ENCODE data around the gene CLCN1.
"Not testable (repeated sequence)": the region's sequence is repeated elsewhere in the genome, so short reads cannot be mapped to it uniquely, and the experiment has no call there.

The CLCN1 gene

DNA sequence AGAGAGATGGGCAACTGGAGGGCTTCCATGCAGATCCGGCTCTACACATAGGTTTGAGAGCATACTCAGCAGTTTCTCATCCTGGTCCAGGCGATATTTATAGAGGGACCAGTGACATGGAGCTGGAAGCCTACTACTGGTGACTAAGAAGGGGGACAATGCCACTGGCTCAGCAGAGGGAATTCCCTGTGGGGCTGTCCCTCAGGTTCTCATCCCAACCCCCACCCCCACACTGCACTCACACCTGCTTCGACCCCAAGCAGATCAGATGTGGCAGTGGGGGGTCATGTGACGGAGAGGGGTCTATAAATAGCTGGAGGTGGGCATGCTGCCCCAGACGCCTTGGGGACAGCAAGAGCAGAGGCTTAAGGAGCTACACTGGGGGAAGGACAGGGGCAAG is at the start of gene CLCN1:
Gene CLCN1 (plus strand): TSS at position 336 of the 400 bp plus-strand sequence. CDS start 102 bp downstream, outside the sequence.
- no peak for DNase-seq (ENCODE audit: low spot score)

DNA sequence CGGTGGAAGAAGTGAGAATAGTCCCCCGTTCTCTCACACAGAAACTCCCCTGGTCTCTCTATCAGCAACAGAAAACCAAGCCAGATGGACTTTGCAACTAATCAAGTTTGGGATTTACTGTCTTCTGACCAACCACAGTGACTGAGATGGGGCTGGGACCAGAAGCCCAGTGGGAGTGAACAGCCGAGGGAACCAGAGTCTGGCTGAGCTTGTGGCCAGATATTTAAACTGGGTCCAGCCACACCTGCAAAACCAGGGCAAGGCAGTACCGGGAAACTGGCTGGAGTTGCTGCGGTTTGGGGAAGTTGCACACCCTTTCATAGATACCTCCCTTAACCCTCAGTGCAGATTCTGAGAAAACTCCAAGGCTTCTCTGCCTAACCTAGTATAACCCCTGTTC is 46.7 kb upstream of the CLCN1 start:
- DNase-seq (ENCODE audit: low spot score) = no peak

DNA sequence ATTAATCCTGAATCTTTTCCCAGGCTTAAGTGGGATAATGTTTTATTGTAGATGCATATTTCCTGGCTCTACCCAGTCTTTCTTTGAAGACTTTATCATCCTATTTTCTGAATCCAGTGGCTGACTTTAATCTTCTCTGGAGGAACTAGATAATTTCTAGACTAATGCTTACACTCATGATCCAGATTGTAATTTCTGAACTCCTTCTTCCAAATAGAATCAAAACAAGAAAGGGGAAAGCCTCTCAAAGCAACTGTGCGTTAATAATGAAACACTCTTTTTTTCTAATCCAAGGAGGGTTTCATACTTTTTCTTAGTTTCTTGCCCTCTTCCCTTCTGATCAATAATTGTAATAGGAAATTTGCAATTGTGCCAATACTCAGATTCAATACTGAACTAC is 44.7 kb upstream of the CLCN1 start:
- no peak for DNase-seq (ENCODE audit: low spot score)

DNA sequence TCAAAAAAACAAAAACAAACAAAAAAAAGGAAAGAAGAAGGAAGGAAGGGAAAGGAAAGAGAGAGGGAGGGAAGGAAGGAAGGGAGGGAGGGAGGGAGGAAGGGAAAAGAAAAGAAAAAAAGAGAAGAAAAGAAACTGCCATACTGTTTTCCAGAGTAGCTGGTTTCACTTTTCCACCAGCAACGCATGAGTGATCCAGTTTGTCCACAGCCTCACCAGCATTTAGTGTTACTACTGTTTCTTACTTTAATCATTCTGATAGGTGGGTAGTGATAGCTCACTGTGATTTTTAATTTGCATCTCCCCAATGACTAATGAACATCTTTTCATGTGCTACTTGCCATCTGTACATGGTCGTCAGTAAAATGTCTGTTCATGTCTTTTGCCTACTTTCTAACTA is 43.0 kb upstream of the CLCN1 start:
- no peak for DNase-seq (ENCODE audit: low spot score)

DNA sequence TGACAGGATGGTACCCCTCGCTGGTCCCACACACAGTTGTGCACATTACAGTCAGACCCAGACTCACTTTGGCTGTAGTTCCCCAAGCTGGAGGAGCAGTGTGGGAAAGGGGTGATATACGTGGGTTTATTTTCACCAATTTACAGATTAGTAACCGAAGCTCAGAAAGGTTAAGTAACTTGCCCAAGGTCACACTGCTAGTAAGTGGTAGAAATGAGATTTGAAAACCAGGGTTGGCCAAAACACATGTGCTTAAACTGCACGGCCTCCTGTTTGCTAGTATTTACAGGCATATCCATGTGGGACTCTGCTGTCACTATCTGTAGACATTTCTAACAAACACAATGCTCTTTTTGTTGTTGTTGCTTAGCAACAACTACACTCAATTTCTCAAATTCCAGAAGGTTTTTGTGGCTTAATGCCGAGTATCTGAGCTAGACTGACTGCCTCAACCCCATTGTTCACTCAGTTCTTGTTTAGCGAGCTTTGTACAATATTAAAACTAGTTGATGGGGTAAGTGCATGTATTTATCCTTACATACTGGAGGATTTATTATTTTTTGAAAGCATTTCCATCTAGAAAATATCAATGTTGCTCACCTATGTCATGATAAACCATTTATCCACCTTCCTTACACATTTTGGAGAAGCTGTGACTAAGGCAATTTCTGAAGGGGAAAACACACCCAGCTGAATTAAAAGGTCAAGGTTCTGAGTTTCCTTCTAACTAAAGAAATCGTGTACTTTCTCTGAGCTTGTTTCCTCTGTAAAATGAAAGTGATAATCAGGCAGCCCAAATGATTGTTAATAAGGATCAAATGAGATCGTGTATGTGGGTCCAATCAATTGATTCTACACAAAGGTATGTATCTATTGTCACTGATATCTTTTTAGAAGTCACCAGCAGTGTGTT is 36.5 kb upstream of the CLCN1 start:
- peak; percentile 54 for DNase-seq (ENCODE audit: low spot score)

DNA sequence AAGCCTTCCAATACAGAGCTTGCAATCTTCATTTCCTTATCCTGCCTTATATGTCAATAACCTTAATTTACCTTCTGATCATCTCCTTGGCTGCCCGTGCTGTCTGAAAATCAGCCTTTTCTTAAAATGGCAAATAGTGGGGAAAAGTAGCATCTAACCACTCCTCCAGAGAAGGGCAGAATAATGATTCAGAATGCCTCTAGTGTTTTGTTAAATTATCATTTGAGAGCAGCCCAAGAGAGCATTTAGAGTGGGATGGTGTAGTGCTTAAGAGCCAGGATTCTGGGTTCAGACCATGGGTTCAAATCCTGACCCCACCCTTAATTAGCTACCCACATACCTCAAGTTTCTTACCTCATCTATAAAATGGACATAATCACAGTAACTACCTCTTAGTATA is 35.8 kb upstream of the CLCN1 start:
- DNase-seq (ENCODE audit: low spot score) = no peak

DNA sequence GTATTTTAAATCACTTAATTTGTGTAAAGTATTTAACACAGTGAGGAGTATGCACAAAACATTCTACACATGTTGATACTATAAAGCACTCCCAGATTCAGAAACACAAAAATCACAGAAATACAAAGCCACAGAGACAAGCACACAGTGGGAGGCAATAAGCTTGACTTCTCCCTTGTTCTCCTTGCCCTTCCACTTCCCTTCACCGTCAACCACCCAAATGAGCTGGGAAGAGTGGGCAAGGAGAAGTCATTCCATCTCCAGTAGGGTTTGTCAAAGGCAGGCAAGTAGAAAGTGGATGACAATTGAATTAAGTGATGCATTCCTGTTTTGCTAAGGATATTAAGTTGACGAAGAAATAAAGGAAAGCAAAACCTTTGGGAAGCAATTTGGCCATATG is 35.3 kb upstream of the CLCN1 start:
- no peak for DNase-seq (ENCODE audit: low spot score)

DNA sequence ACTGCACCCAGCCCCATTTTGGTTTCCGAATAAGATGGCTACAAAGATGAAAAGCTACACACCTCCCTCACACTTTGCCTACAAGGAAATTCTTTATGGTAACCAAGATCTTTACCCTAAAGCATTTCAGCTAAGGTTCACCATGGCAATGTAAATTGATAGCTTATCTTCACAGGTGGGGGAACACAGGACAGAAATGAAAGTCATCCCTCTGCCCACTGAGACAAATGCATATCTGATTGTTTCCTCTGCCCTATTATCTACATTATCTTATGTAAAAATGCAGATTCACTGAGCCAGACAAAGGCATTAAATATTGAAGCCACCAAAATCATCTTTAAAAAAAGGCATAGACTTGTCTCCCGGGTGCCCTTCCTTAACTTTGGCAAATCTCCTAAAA is 34.4 kb upstream of the CLCN1 start:
- no peak for DNase-seq (ENCODE audit: low spot score)

DNA sequence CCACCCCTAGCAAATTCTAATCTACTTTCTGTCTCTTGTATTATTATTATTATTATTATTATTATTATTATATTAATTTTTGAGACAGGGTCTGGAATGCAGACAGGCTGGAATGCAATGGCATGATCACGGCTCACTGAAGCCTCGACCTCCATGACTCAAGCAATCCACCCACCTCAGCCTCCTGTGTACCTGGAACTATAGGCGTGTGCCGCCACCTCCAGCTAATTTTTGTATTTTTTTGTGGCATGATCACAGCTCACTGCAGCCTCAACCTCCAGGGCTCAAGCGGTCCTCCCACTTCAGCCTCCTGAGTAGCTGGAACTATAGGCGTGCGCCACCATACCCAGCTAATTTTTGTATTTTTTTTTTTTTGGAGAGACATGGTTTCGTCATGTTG is 33.8 kb upstream of the CLCN1 start:
- no peak for DNase-seq (ENCODE audit: low spot score)

DNA sequence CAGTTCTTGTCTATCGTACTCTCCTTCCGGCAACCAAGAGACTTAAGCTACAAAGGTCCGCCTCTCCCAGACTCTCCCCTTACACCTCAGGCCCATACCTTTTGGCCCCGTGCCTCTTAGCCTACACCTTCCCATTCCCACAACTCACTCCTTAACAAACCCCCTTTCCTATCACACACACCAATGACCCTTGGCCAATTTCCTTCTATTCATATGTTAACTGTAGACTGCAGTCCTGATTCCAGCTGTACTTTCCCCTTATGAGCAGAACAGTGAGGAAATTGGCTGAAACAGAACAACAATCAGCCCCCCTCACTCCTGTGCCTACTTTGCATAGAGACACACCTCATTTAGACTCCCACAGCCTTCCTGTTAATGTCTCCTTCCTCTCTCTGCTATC is 32.5 kb upstream of the CLCN1 start:
- DNase-seq (ENCODE audit: low spot score) = no peak

DNA sequence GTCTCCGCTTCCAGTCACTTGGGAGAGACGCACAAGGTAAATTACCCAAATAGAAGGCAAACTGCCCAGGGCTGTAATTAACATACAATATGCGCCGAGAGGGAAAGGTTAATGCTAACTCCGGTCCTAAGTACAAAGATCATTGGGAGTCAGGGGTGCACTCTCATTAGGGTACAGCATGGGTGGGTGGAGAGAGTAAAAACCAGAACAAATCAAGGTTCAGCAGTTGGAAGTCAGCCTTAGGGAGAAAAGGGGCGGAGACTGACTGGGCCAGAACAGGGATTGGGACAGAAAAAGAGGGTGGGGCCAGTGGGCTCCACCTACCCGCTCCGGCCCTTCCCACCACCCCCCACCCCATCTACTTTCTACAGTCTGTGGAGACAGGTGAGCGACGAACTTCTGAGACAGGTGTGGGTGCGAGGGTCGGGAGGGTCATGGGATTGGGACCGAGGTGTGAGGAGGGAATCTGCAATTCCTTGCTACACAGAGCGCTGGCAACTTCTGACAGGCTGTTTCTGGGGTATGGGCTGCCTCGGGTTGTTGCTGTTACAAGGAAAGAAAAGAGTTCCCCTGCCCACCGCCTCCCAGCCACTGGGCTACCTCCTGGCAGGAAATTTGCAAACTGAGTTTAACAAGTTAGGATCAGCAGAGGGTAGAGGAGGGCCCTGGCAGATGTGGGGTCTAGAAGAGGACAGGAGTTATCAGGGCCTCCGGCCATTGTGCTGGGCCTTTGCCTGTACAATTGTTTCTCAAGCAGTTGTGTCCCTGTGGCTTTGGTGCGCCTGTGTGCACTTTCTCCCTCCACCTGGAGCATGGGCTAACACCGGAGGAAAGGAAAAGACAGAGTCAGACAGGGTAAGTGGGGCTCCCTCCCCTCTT is 31.1 kb upstream of the CLCN1 start, which contains the start of gene TMEM139:
Gene TMEM139 (plus strand): TSS at position 368 of the 879 bp plus-strand sequence. CDS start 1,000 bp downstream, outside the sequence.
- DNase-seq (ENCODE audit: low spot score) = no peak

DNA sequence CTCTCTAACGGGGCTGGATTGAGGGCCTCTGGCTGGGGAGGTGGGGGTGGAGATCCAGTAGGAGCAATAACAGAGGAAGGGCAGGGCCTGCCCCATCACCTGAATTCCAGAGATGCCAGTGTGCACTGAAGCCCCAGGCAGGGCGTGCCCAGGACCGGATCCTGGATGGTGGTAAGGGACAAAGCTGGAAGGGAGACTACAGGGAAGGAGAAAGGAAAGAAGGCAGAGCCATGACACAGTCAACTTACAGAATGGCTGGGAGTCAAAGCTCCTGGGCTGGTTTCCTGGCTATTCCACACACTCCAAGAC is 30.5 kb upstream of the CLCN1 start:
- no peak for DNase-seq (ENCODE audit: low spot score)

DNA sequence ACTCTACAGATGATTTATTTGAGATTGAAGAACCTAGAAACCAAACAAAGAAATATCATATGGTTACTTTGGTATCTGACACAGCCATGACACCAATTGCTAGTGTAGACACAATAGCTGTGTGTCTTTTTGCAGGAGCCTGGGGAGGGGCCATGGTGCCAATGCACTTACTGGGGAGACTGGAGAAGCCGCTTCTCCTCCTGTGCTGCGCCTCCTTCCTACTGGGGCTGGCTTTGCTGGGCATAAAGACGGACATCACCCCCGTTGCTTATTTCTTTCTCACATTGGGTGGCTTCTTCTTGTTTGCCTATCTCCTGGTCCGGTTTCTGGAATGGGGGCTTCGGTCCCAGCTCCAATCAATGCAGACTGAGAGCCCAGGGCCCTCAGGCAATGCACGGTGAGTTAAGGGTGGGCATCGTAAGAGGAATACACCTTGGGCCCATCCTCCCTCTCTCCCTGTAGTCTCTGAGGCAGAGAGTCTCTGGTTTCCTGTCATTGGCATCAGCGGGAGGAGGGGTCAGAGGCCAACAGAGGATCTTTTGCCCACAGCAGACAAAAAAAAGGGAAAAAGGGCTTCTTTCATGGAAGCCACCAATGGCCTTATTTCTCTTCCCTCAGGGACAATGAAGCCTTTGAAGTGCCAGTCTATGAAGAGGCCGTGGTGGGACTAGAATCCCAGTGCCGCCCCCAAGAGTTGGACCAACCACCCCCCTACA is 29.9 kb upstream of the CLCN1 start:
- no peak for DNase-seq (ENCODE audit: low spot score)

DNA sequence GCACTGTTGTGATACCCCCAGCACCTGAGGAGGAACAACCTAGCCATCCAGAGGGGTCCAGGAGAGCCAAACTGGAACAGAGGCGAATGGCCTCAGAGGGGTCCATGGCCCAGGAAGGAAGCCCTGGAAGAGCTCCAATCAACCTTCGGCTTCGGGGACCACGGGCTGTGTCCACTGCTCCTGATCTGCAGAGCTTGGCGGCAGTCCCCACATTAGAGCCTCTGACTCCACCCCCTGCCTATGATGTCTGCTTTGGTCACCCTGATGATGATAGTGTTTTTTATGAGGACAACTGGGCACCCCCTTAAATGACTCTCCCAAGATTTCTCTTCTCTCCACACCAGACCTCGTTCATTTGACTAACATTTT is 29.4 kb upstream of the CLCN1 start:
- DNase-seq (ENCODE audit: low spot score) = no peak

DNA sequence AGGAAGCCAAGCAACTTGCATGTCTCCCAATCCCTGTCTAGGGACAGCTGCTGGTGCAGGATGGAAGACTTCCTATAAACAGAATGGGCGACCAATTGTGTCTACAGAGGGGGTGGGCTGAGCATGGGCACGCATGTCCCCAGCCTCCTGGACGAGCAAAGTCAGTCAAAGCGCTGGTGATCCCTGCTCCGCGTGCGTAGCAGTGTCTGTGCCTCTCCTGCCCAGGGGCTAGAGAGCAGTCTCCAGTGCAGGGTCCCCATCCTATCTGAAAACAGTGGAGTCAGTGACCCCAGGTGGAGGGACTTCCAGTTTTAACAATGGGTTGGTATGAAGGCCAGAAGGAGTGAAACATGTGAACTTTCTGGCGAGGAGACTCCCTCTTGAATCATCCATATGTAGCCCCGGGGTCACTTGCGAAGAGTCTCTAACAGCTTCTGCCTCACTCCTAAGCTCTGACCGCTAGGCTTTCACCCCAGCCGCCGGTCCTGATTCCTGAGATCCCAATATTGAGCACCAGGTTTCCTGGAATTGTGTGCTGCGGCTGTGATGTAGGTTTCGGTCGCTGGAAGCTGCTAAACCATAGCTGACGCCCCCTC is 28.5 kb upstream of the CLCN1 start:
- DNase-seq (ENCODE audit: low spot score) = no peak

DNA sequence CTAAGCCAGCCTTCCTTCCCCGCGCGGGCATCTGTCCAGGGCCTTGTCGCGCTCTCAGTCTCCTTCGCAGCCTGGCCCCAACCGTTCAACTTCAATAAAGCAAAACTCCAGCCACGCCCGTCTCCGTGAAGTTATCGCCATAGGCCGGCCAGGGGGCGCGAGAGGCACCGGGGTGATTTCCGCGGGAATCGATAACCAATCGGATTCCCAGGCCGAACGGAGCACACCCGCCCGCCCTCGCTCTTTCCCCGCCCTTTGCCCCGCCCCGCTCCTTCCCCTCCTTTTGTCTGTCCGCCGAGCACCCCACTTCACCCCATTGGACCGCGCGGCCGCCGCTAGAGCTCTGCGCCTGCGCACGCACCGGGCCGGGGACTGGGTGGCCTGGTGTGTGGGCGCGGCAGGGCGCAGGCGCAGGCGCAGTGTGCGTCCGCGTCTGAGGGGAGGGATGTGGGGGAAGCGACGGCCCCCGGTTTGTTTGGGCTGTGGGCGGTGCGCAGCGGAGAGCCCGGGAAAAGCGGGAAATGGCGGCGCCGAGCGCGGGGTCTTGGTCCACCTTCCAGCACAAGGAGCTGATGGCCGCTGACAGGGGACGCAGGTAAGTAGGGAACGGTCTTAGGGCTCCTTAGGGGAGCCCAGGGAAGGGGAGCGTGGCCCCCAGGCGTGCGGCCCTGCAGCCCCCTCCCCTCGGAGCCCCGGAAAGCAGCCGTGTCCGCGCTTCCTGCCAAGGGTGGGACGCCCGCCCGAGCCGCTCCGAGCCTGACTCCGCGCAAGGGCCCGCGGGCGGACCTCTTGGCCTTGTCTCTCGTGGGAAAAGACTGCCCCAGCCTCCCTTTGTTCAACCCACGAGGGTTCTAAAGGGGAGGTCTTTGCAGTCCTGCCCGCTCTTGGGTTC is 27.7 kb upstream of the CLCN1 start, which contains the start of gene CASP2:
Gene CASP2 (plus strand): TSS at position 417 of the 892 bp plus-strand sequence. CDS start 105 bp downstream, at position 522.
- DNase-seq (ENCODE audit: low spot score) = peak; percentile 100

DNA sequence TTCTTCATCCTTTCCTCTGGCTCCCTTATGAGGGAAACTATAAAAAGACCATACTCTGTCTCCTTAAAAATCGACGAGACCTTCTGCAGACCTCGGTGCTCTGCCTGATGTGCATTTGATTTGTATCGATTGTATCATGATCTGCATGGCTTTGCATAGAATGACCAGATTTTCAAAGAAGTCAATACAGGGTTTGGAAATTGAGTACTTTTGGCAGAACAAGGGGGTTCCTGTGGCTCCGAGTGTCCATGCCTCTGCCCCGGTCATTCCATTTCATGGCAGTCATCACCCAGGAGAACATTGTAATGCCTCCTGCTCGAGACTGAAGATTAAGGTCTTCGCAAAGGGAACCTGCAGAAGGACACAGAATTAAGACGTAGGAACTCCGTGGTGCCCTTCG is 27.1 kb upstream of the CLCN1 start:
- DNase-seq (ENCODE audit: low spot score) = no peak

DNA sequence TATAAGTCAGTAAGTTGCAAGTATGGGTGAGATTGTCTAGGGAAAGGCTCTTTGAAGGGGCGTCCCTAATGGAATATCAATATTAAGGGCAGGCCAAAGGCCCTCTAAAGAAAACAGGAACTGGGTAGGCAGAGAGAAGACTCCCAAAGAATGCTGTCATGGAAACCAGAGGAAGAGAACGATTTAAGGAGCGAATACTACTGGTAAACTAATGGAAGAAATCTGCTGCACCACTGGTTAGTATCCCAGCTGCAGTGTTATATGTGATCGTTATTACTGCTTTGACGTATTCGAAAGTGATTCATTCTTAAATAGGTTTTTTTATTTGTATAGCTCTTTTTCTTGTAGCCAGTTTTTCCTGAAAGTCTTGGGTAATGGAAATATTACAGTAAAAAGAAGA is 26.5 kb upstream of the CLCN1 start:
- DNase-seq (ENCODE audit: low spot score) = no peak

DNA sequence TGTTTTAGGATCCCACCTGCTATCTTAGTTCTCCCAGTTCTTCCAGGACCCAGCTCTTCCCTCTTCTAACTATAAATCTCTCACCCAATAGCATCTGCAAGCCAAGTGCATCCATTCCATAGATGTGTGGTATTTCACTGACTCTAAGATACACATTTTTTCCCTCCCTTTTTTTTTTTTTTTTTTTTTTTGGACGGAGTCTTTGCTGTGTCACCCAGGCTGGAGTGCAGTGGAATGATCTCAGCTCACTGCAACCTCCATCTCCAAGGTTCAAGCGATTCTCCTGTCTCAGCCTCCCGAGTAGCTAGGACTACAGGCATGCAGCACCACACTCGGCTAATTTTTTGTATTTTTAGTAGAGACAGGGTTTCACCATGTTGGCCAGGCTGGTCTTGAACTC is 26.0 kb upstream of the CLCN1 start:
- not testable (repeated sequence) for DNase-seq (ENCODE audit: low spot score)

DNA sequence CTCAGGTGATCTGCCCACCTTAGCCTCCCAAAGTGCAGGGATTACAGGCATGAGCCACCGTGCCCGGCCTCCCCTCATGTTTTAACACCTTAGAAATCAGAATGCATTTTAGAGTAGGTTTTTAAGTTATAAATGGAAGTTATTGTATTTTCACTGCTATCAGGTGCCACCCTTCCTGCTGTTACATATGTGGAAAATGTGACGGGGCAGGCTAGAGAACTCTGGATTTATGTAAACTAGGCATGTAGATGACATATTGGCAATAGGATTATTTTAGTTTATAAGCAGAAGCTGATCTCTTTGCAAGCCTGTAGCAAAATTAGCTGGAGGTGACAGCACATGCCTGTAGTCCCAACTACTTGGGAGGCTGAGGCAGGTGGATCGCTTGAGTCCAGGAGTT is 25.6 kb upstream of the CLCN1 start:
- DNase-seq (ENCODE audit: low spot score) = no peak

DNA sequence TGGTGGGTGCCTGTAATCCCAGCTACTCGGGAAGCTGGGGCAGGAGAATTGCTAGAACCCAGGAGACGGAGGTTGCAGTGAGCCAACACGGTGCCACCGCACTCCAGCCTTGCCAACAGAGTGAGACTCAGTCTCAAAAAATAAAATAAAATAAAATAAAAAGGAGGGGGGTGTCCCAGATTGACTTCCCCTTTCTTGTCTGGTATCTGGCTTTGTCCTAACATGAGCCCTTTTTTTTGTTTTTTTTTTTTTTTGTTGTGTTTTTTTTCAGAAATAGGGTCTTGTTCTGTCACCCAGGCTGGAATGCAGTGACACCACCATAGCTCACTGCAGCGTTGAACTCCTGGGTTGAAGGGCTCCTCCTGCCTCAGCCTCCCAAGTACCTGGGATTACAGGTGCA is 23.0 kb upstream of the CLCN1 start:
- no peak for DNase-seq (ENCODE audit: low spot score)

Data from hepatic stellate cell (primary cell).